Astrocyte of the cerebellum (primary cell): ENCODE measurements around the gene CDH12.
A peak's percentile ranks its signal among the peaks of the same experiment; 100 is the strongest.

ENCODE experiments used
- DNase-seq: peaks from one replicate; pipeline ENCODE4 v3.0.0-alpha.2; 2011; ENCODE audit warnings: low read depth
- H3K4me3 ChIP-seq: 2 replicates; pipeline ENCODE4 v1.5.1; 2011; ENCODE audit warnings: mild to moderate bottlenecking, low read depth, low read length, moderate library complexity
- CTCF ChIP-seq: IDR thresholded peaks from 2 replicates; pipeline ENCODE4 v1.5.1; 2012; ENCODE audit warnings: low read length, low read depth, moderate library complexity, mild to moderate bottlenecking; ENCODE audit errors: missing control alignments
- in situ Hi-C: cut with HindIII; loops from 2 replicates; pipeline ENCODE4 v1.10.0; 2017; ENCODE audit warnings: low sequenced_read_pairs

The CDH12 gene

GRCh38 chr5:21818370-21818720, 1034.8 kb downstream of the CDH12 start:
- no peak for DNase-seq
- no peak overlapping the region for H3K4me3 ChIP-seq
- no peak for TF ChIP-seq CTCF
- in situ Hi-C loops = no loop called here

GRCh38 chr5:21817668-21818369, 1035.3 kb downstream of the CDH12 start:
- DNase-seq = no peak
- H3K4me3 ChIP-seq = no peak overlapping the region
- no peak for TF ChIP-seq CTCF
- in situ Hi-C loops = no loop called here

- no peak overlapping the region for H3K4me3 ChIP-seq
- peak; percentile 27 for TF ChIP-seq CTCF
- no peak for DNase-seq
- in situ Hi-C loops = no loop called here
These were observed 1042.3 kb downstream of the CDH12 start for GRCh38 chr5:21810737-21811316.

GRCh38 chr5:21809611-21810010, 1043.5 kb downstream of the CDH12 start:
- TF ChIP-seq CTCF = no peak
- H3K4me3 ChIP-seq = no peak overlapping the region
- DNase-seq = no peak
- in situ Hi-C loops = no loop called here

GRCh38 chr5:21807953-21808352, 1045.2 kb downstream of the CDH12 start:
- no peak overlapping the region for H3K4me3 ChIP-seq
- no peak for TF ChIP-seq CTCF
- in situ Hi-C loops = no loop called here
- DNase-seq = no peak

GRCh38 chr5:21806943-21807342, 1046.2 kb downstream of the CDH12 start:
- in situ Hi-C loops = no loop called here
- no peak for TF ChIP-seq CTCF
- H3K4me3 ChIP-seq = no peak overlapping the region
- no peak for DNase-seq
